Activated CD4-positive, alpha-beta T cell treated with anti-CD3 and anti-CD28 coated beads, Interleukin-2, amount 10 ng/mL, durations not matched to agents 24 days and 14 days (primary cell): ENCODE measurements around the gene COL5A2. TPM values are rescaled to one million over a fixed set of nuclear protein-coding genes. Genes with fewer than 3 reads are reported as not detected.
A peak's percentile ranks its signal among the peaks of the same experiment; 100 is the strongest.

Experiments used
- DNase-seq: peaks from one replicate; pipeline ENCODE4 v3.0.0; 2022
- H3K27ac Mint-ChIP-seq: one replicate; pipeline ENCODE4 v1.8.0; 2022; ENCODE audit warnings: mild to moderate bottlenecking, mixed read lengths
- H3K27me3 Mint-ChIP-seq: one replicate; pipeline ENCODE4 v1.8.0; 2022; ENCODE audit warnings: mixed read lengths
- H3K36me3 Mint-ChIP-seq: one replicate; pipeline ENCODE4 v1.8.0; 2022; ENCODE audit warnings: low read depth, mild to moderate bottlenecking, mixed read lengths
- H3K4me1 Mint-ChIP-seq: one replicate; pipeline ENCODE4 v1.8.0; 2021; ENCODE audit warnings: mixed read lengths
- H3K4me3 Mint-ChIP-seq: one replicate; pipeline ENCODE4 v1.8.0; 2022; ENCODE audit warnings: mild to moderate bottlenecking, moderate library complexity, mixed read lengths
- H3K9me3 Mint-ChIP-seq: one replicate; pipeline ENCODE4 v1.8.0; 2021; ENCODE audit warnings: mixed read lengths
- intact Hi-C: fragments of 100-400 bp; cut with micrococcal nuclease; formaldehyde crosslinking; loops from one replicate; pipeline ENCODE4 v1.15.1; 2023
- total RNA-seq: library from RNA; stranded (reverse); gene quantifications from 2 replicates; pipeline ENCODE4 v1.2.3, GENCODE V29; 2022

COL5A2 gene
- total RNA-seq, 1 donor from 2014 or later = 0.49 TPM

GRCh38 chr2:189151906-189152305 is 27.7 kb downstream of the COL5A2 start:
- H3K27me3 Mint-ChIP-seq = no peaks in the 10 kb centered on the region
- no peak overlapping the region for H3K4me3 Mint-ChIP-seq
- DNase-seq = no peak

DNA sequence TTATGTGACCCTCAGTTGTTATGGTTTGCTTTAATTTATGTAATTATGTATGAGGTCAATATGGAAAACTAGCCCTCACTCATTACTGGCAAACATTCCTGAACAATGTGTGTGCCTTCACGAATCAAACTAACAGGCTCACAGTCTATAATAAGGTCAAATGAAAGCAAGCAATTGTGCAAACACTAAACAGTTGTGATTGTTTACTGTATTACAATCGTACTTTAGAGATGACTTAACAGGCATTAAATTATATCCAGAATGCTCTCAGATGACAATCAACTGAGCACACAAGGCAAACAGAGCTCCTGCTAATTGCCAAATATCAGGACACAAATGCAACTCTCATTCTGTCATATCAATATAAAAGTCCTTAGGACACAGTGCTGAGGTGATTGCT is 29.5 kb downstream of the COL5A2 start:
- H3K27me3 Mint-ChIP-seq = no peaks in the 10 kb centered on the region
- H3K9me3 Mint-ChIP-seq = no peaks in the 10 kb centered on the region
- no peak overlapping the region for H3K4me3 Mint-ChIP-seq

More at GRCh38 chr2:189151906-189152305, 27.7 kb downstream of the COL5A2 start:
- no peaks in the 10 kb centered on the region for H3K36me3 Mint-ChIP-seq
- H3K9me3 Mint-ChIP-seq = no peaks in the 10 kb centered on the region
- no peak overlapping the region for H3K27ac Mint-ChIP-seq
- no peaks in the 10 kb centered on the region for H3K4me1 Mint-ChIP-seq
- intact Hi-C loops = no loop called here

GRCh38 chr2:189147989-189148388 is 31.6 kb downstream of the COL5A2 start:
- H3K9me3 Mint-ChIP-seq = no peaks in the 10 kb centered on the region
- H3K4me1 Mint-ChIP-seq = no peaks in the 10 kb centered on the region
- intact Hi-C loops = no loop called here
- H3K36me3 Mint-ChIP-seq = no peaks in the 10 kb centered on the region
- H3K27ac Mint-ChIP-seq = no peak overlapping the region
- no peaks in the 10 kb centered on the region for H3K27me3 Mint-ChIP-seq
- H3K4me3 Mint-ChIP-seq = no peak overlapping the region
- DNase-seq = no peak

More for the DNA sequence above, 29.5 kb downstream of the COL5A2 start:
- intact Hi-C loops = no loop called here
- H3K4me1 Mint-ChIP-seq = no peaks in the 10 kb centered on the region
- no peak overlapping the region for H3K27ac Mint-ChIP-seq
- H3K36me3 Mint-ChIP-seq = no peaks in the 10 kb centered on the region
- DNase-seq = no peak

DNA sequence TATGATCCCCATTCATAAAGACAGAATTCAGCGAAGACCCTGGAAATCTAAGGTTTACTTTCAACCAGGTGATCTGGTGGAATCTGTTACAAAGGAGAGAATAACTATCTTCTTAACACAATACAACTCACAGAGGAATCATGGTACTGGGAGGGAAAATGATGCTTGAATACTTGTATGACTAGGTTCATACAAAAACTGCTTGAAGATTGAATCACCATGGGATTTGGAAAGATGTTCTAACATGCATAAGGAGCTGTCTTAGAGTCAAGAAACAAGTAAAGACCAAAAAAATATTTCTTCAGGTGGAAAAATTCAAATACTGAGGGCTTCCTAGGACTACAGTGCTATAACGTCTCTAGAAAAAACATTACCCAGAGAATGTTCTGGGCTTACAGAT is 32.2 kb downstream of the COL5A2 start:
- Mint-ChIP-seq H3K4me1 (no peaks in the 10 kb centered on the region), H3K36me3 (no peaks in the 10 kb centered on the region), H3K27me3 (no peaks in the 10 kb centered on the region), H3K4me3 (no peak overlapping the region), H3K9me3 (no peaks in the 10 kb centered on the region), H3K27ac (no peak overlapping the region)
- intact Hi-C loops = no loop called here
- no peak for DNase-seq

GRCh38 chr2:189146553-189146952 is 33.0 kb downstream of the COL5A2 start:
- intact Hi-C loops = no loop called here
- no peak overlapping the region for H3K27ac Mint-ChIP-seq

DNA sequence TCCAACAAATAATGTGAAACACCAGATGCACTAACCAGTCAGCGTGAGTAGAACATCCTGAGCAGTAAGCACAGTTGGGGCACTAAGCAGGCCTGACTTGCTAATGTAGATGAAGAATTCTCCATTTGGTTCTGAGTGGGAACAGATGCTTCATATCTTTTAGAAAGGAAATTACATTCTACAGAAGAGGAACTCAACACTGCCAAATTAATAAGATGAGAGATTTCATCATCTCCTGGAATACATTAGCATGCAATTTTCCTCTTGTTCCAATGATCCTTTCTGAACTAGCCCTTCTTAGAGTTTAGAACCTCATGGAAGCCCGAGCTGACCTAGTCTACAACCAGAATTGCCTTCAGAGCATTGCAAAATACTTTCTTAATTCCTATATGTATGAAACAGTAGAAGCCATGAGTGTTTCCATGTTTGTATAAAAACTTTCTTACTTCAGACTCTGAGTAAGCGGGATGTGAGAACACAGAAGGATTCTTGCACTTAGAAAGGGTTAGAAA is 34.8 kb downstream of the COL5A2 start:
- Mint-ChIP-seq H3K27me3 (no peaks in the 10 kb centered on the region), H3K27ac (no peak overlapping the region), H3K9me3 (no peaks in the 10 kb centered on the region), H3K4me3 (no peak overlapping the region), H3K36me3 (no peaks in the 10 kb centered on the region), H3K4me1 (no peaks in the 10 kb centered on the region)
- intact Hi-C loops = no loop called here
- DNase-seq = no peak

More at GRCh38 chr2:189146553-189146952, 33.0 kb downstream of the COL5A2 start:
- Mint-ChIP-seq H3K9me3 (no peaks in the 10 kb centered on the region), H3K36me3 (no peaks in the 10 kb centered on the region), H3K4me3 (no peak overlapping the region), H3K4me1 (no peaks in the 10 kb centered on the region), H3K27me3 (no peaks in the 10 kb centered on the region)
- no peak for DNase-seq

DNA sequence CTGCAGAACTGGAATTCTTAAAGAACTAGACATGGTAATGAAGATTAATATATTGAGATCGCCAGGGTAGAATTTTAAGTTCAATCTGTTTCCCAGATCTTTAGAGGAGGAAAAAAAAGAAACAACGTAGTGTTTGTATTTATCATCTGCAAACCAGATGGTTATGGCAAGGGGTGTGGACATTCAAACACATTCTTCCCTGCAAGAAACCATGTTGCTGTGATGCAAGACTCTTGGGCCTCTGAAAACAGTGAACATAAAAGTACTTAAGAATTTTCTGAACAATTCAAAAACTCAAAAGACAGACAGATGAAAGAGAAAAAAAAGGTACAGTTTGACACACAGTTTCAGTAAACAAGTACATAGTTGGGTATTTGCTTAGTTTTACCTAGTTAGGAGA is 35.6 kb downstream of the COL5A2 start:
- H3K27me3 Mint-ChIP-seq = no peaks in the 10 kb centered on the region
- intact Hi-C loops = loop anchor here (1.0 kb wide), 3 partner anchors 144 to 268 kb away; no protein-coding TSS in a partner anchor
- no peak overlapping the region for H3K4me3 Mint-ChIP-seq
- no peak overlapping the region for H3K27ac Mint-ChIP-seq
- DNase-seq = no peak
- H3K36me3 Mint-ChIP-seq = no peaks in the 10 kb centered on the region
- H3K9me3 Mint-ChIP-seq = no peaks in the 10 kb centered on the region
- no peaks in the 10 kb centered on the region for H3K4me1 Mint-ChIP-seq

DNA sequence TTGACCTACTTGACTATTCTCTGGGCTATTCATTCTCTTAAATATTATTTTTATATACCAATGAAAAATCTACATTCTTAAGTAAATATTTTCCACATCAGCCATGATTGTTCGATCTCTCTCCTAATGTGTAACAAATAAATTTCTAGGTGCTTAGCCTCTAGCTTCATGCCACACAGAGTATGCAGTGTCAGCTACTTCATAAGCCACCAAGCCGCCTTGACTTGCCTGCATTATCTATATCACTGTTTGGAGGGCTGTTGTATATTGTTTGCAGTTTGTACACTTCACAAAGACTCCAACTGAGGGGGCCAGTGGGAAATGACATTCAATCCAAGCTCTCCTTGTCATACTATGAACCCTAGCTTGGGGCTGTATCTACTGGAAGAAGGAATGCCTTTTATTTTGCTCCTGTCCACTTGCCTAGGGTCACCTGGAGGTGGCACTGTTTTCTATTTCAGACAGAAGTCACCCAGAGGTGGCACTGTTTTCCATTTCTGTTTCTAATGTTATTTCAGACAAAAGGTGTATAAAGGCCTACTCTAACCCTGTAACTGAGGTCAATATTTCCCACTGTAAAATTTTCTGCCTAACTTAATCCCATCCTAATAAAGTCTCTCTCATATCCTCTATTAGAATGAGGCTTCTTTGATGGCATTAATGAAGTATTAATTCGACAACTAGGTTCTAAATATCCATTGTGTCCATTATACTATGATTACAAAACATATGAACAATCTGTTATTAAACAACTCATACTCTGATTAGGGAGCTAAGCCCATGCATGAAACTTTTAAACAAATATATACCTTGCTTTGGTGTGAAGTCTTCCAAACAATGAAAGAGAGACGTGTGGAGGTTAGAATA is 36.4 kb downstream of the COL5A2 start:
- Mint-ChIP-seq H3K4me3 (no peak overlapping the region), H3K9me3 (no peaks in the 10 kb centered on the region), H3K36me3 (no peaks in the 10 kb centered on the region), H3K27ac (no peak overlapping the region), H3K4me1 (no peaks in the 10 kb centered on the region), H3K27me3 (no peaks in the 10 kb centered on the region)
- intact Hi-C loops = loop anchor here (1.0 kb wide), 3 partner anchors 145 to 269 kb away; no protein-coding TSS in a partner anchor
- peak; percentile 83 for DNase-seq

DNA sequence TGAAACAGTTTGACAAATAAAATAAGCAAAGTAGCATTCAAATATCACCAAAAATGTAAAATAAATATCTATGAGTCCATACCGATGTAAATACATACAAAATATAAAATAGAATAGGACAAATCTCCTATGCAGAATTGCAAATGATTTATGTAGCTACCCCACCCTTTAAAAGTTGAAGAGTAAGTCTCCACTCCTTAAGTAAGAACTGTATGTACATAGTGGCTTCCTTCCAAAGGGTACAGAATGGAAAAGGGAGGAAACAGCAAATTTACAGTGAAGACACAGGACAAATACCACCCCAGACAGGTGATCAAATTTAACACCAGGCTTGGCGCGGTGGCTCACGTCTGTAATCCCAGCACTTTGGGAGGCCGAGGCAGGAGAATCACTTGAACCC is 40.8 kb downstream of the COL5A2 start:
- intact Hi-C loops = no loop called here
- Mint-ChIP-seq H3K36me3 (no peaks in the 10 kb centered on the region), H3K27me3 (no peaks in the 10 kb centered on the region), H3K4me1 (no peaks in the 10 kb centered on the region), H3K9me3 (no peaks in the 10 kb centered on the region), H3K27ac (no peak overlapping the region), H3K4me3 (no peak overlapping the region)
- DNase-seq = no peak

GRCh38 chr2:189137519-189137918 is 42.0 kb downstream of the COL5A2 start:
- H3K36me3 Mint-ChIP-seq = no peaks in the 10 kb centered on the region
- no peak for DNase-seq
- no peaks in the 10 kb centered on the region for H3K4me1 Mint-ChIP-seq
- H3K27me3 Mint-ChIP-seq = no peaks in the 10 kb centered on the region
- H3K4me3 Mint-ChIP-seq = no peak overlapping the region
- intact Hi-C loops = no loop called here
- no peak overlapping the region for H3K27ac Mint-ChIP-seq
- H3K9me3 Mint-ChIP-seq = no peaks in the 10 kb centered on the region

- H3K4me3 Mint-ChIP-seq = no peak overlapping the region
Measured at GRCh38 chr2:189134485-189134884, 45.1 kb downstream of the COL5A2 start.

DNA sequence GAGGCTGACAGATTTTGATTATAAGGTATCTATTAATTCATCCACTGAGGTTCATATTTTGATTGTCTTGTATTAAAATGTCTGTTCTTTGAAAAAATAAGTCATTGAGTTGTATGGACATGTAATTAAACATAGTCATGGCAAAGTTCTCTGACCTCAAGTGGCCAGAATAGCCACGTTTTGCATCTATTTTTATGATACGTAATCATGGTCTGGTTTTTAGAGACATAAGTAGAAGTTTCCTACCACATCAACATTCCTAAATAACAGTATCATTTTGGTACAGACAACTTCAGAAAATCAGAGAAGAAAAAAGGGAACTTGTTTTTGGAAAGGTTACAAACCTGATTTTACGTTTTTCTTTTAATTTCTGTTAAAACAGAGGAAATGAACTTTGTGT is 47.6 kb downstream of the COL5A2 start:
- DNase-seq = no peak
- H3K27me3 Mint-ChIP-seq = no peaks in the 10 kb centered on the region

More at GRCh38 chr2:189134485-189134884, 45.1 kb downstream of the COL5A2 start:
- DNase-seq = no peak
- Mint-ChIP-seq H3K27me3 (no peaks in the 10 kb centered on the region), H3K27ac (no peak overlapping the region), H3K9me3 (no peaks in the 10 kb centered on the region), H3K36me3 (no peaks in the 10 kb centered on the region), H3K4me1 (no peaks in the 10 kb centered on the region)
- intact Hi-C loops = no loop called here

GRCh38 chr2:189129971-189130370 is 49.6 kb downstream of the COL5A2 start:
- no peaks in the 10 kb centered on the region for H3K27me3 Mint-ChIP-seq
- H3K27ac Mint-ChIP-seq = no peak overlapping the region
- no peaks in the 10 kb centered on the region for H3K4me1 Mint-ChIP-seq
- intact Hi-C loops = no loop called here
- no peaks in the 10 kb centered on the region for H3K36me3 Mint-ChIP-seq
- H3K9me3 Mint-ChIP-seq = no peaks in the 10 kb centered on the region
- DNase-seq = no peak
- H3K4me3 Mint-ChIP-seq = no peak overlapping the region

More for the DNA sequence above, 47.6 kb downstream of the COL5A2 start:
- no peaks in the 10 kb centered on the region for H3K4me1 Mint-ChIP-seq
- intact Hi-C loops = no loop called here
- H3K9me3 Mint-ChIP-seq = no peaks in the 10 kb centered on the region
- no peaks in the 10 kb centered on the region for H3K36me3 Mint-ChIP-seq
- no peak overlapping the region for H3K4me3 Mint-ChIP-seq
- no peak overlapping the region for H3K27ac Mint-ChIP-seq

DNA sequence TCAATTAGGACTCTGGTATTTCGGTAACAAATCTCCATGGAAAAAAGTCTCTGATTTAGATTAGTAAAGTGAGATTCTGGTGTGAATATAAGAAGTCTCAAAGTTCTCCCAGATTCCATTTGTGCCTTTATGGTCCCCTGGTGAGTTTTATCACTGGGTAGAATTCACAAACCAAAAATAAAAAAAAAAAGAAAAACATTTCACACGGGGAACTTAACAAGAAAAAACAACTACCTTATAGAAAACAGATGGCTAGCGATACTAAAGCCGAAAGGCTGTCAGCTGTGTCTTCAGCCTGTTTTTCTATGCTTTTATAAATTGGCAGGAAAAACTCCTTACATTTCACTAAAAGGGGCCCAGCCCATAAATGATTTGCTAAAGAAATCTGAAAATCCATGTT is 50.6 kb downstream of the COL5A2 start:
- H3K36me3 Mint-ChIP-seq = no peaks in the 10 kb centered on the region
- DNase-seq = no peak
- H3K4me1 Mint-ChIP-seq = no peaks in the 10 kb centered on the region
- intact Hi-C loops = no loop called here
- no peak overlapping the region for H3K27ac Mint-ChIP-seq
- no peak overlapping the region for H3K4me3 Mint-ChIP-seq
- H3K9me3 Mint-ChIP-seq = no peaks in the 10 kb centered on the region
- H3K27me3 Mint-ChIP-seq = no peaks in the 10 kb centered on the region
